ENCODE measurements around the gene SLC12A7.

GRCh38 chr5:1140818-1141189 lies 28.9 kb upstream of the SLC12A7 start:
- no peak for TF ChIP-seq CTCF (conservative IDR thresholded peaks at IDR 0.05 in 1 of 2, IDR thresholded peaks at IDR 0.05 in 1 of 2; ENCODE audit: low read depth in 1 of 2, low read length in 2 of 2)
- TF ChIP-seq EZH2 (IDR thresholded peaks at IDR 0.05; ENCODE audit: low read length, missing control alignments) = no peak
